Thoracic aorta endothelial cell (primary cell): Measurements from ENCODE around the gene GAGE1. TPM values are rescaled to one million over a fixed set of nuclear protein-coding genes. Genes with fewer than 3 reads are reported as not detected.

Experiments
- total RNA-seq: library from RNA; depleted of rRNA; stranded (reverse); fragments of >200 nt; gene quantifications from 2 replicates; pipeline ENCODE4 v1.2.3, GENCODE V29; 2012

Gene GAGE1
- total RNA-seq = not detected in 2 replicates

GRCh38 chrX:49598720-49599119, at the start of gene GAGE1:
Gene GAGE1 (plus strand): TSS chrX:49599020. CDS start chrX:49600175, 1,155 bp downstream.

GRCh38 chrX:49550989-49551388, 47.8 kb upstream of the GAGE1 start, which contains the start of gene GAGE12E:
Gene GAGE12E (plus strand): TSS chrX:49551289. CDS start chrX:49552444, 1,155 bp downstream.

GRCh38 chrX:49560542-49560941, 38.3 kb upstream of the GAGE1 start, which contains the start of gene GAGE12F:
Gene GAGE12F (plus strand): TSS chrX:49560842. CDS start chrX:49561997, 1,155 bp downstream.

GRCh38 chrX:49570100-49570499, 28.7 kb upstream of the GAGE1 start, which contains the start of gene GAGE12G:
Gene GAGE12G (plus strand): TSS chrX:49570400. CDS start chrX:49571555, 1,155 bp downstream.

GRCh38 chrX:49579649-49580048, 19.2 kb upstream of the GAGE1 start, which contains the start of gene GAGE12H:
Gene GAGE12H (plus strand): TSS chrX:49579949. CDS start chrX:49581104, 1,155 bp downstream.

GRCh38 chrX:49589196-49589595, 9.6 kb upstream of the GAGE1 start, which contains the start of gene GAGE2A:
Gene GAGE2A (plus strand): TSS chrX:49589496. CDS start chrX:49590651, 1,155 bp downstream.

Other genes with a start within 250 kb of the GAGE1 start
- not detected in 2 replicates for gene GAGE12C, start 66.8 kb upstream of the GAGE1 start, total RNA-seq
- gene GAGE12D, start 57.3 kb upstream of the GAGE1 start, total RNA-seq = not detected in 2 replicates
- not detected in 2 replicates for gene GAGE12E, start 47.7 kb upstream of the GAGE1 start, total RNA-seq
- gene GAGE12F, start 38.2 kb upstream of the GAGE1 start, total RNA-seq = not detected in 2 replicates
- not detected in 2 replicates for gene GAGE12G, start 28.6 kb upstream of the GAGE1 start, total RNA-seq
- not detected in 2 replicates for gene GAGE12H, start 19.1 kb upstream of the GAGE1 start, total RNA-seq
- gene GAGE2A, start 9.5 kb upstream of the GAGE1 start, total RNA-seq = not detected in 2 replicates
- not detected in 2 replicates for gene PAGE1, start 97.0 kb downstream of the GAGE1 start, total RNA-seq
- not detected in 2 replicates for gene PAGE4, start 230.3 kb downstream of the GAGE1 start, total RNA-seq